T follicular helper cell (primary cell): Measurements from ENCODE around the gene PIEZO1.

Experiments used
- DNase-seq: peaks from one replicate; pipeline ENCODE4 v3.0.0-alpha.2; 2020; ENCODE audit warnings: low read depth

PIEZO1 gene

GRCh38 chr16:88754109-88754911, 30.7 kb downstream of the PIEZO1 start:
- DNase-seq, result no peak

- DNase-seq, result no peak
These were observed 31.4 kb downstream of the PIEZO1 start for GRCh38 chr16:88753602-88754001.

- DNase-seq, result no peak
These were observed 31.8 kb downstream of the PIEZO1 start for GRCh38 chr16:88753191-88753590.

GRCh38 chr16:88752386-88753002, 32.5 kb downstream of the PIEZO1 start:
- DNase-seq, result no peak

GRCh38 chr16:88750854-88751253, 34.2 kb downstream of the PIEZO1 start:
- DNase-seq, result no peak

DNA sequence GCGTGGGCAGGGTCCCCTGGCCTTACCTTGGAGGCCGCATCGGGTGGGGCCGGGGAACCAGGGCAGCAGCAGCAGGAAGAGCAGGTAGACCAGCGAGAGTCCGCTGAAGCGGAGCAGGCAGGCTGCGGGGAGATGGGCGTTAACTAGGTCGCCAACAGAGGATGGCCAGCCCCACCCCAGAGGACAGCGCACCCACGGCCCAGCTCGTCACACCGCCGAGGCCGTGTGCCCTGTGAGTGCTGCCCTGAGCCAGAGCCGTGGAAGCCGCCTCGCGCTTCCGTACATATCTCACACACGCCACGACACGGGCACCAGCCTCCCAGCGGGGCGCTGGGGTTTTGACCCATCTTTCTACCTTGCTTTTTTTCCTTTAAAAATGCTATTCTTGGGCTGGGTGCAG, 35.7 kb downstream of the PIEZO1 start:
- no peak for DNase-seq

DNA sequence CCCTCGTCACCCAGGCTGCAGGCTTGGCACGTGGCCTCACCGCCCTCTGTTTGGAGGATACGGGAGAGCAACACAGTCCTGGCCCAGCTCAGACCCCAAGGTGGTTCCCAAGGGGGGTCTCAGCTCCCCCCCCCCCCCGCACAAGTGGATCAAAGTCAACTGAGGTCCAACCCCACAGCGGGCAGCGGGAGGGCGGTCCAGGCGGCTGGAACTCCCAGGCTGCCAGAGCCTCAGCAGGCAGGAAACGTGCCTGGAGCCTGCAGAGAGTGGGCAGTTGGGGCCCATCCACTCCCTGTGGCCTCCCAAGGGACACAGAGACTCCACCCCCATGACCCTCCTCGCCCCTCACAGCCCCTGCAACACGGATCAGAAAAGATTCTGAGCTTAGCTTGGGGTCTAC, 36.7 kb downstream of the PIEZO1 start:
- DNase-seq, result no peak

DNA sequence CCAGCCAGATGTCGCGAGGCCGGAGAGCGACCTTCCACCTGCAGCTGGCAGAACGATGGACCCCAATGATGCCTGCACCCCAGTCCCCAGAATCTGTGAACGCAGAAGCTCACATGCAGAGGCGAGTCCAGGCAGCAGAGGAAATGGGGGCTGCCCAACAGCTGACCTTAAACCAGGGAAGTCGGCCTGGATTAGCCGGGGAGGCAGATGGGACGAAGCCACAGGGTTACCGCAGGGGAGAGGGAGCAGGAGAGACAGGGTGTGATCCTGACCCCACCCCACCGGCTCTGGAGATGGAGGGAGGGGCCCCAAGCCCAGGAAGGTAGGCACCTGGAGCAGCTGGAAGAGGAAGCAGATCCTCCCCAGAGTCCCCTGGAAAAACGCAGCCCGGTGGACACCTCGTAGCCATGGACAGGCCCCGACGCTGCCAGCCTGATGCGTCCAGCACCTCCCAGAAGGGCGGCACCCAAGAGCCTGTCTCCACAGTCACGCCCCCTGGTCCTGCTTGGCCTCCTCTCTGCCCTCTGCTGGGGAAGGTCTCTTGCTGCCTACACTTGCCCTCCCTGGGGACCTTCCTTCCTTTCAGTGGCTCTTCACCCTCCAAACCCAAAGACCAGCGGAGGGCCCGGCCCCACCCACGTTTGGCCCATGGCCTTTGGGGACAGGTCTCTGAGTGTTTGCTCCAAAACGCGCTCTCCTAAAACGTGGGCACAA, 37.3 kb downstream of the PIEZO1 start:
- no peak for DNase-seq

- DNase-seq, result no peak
These were observed 38.5 kb downstream of the PIEZO1 start for GRCh38 chr16:88746506-88746905.

DNA sequence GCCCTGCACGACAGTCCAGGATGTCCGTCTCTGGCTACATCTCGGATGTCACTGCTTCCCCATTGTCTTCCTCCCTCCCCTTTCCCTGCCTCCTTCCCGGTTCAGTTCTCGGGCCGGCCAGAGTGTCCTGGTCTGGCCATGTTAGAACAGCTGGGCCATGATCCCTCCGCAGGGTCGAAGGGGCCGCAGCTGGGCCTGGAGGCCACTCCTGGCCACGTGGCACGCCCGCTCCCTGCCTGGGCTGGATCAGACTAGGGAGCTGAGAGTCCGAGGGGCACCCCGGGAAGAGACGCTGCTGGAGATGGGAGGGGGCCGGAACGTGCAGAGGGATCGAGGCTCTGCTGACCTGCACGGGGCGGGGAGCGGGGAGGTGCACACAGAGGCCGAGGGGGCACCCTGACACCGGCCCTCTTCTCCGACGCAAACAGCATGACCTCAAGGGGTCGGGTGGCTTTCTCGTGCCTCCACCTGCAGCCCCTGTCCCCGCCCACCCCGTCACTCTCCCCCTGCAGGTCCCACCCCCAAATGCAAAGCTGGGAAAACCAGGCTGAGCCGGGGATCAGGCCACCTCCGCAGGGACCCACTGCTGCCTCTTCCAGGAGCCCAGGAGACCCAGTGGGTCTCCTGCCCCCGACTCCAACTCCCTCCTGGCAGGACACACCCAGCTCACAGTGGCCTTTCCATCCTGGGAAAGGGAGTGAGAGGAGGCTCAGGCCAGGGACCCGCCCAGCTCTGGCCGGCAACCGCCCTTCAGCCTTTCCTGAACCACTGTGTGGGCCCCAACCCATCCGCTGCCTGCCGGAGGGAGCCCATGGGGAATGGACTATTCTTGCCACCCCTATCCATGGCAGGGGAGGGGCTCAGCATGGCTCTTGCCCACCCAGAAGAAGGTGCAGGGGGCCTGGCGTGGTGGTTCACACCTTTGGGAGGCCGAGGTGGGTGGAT, 40.2 kb downstream of the PIEZO1 start:
- DNase-seq, result no peak

- DNase-seq, result peak; percentile 65
These were observed 41.1 kb downstream of the PIEZO1 start for GRCh38 chr16:88743693-88744576.

DNA sequence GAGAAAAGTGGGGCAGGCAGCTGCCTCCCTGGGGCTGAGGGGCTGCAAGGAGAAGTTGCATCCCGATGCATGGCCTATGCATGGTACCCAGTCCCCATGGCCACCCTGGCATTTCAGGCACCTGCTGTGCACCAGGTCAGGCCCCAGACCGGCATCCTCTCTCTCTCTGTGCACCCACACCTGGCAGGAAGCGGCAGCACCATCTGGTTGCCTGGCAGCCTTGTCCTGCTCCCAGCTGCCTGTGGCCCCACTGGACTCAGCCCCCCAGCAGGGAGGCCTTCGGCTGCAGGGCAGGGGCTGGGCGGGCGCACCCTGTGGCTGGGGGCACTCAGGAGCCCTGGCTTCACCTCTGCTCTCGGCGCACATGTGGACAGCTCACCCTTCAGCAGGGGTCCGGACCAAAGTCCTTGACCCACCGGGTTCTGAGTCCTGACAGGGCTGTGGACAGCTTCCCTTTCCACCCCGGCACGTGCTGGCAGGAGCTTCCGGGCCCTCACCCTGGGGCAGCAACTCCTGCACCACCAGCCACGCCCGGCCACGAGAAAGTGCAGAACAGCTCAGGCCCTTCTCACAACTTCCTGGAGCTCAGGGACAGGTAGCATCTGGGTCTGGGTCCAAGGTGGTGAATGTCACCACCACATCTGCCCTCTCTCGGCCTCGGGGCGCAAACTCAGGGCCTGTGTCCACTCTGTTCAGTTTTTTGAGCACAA, 42.0 kb downstream of the PIEZO1 start:
- no peak for DNase-seq

GRCh38 chr16:88741368-88741767, 43.7 kb downstream of the PIEZO1 start:
- DNase-seq, result no peak

DNA sequence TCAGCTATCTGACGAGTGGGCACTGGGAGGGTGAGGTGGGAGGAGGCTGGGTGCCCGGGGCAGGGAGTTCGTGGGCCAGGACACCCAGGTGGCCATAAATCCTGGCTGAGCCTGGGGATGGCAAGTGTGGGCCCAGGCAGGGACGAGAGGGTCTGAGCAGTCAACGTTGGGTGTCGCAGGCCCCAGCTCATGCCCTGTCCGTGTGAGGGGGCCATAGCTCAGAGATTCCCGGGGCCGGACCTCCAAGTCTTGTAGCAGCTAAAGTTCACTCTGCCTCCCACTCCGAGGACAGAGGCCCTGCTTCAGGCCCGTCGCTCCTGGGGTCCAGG, 44.3 kb downstream of the PIEZO1 start:
- no peak for DNase-seq

GRCh38 chr16:88739977-88740726, 44.9 kb downstream of the PIEZO1 start:
- DNase-seq, result no peak

DNA sequence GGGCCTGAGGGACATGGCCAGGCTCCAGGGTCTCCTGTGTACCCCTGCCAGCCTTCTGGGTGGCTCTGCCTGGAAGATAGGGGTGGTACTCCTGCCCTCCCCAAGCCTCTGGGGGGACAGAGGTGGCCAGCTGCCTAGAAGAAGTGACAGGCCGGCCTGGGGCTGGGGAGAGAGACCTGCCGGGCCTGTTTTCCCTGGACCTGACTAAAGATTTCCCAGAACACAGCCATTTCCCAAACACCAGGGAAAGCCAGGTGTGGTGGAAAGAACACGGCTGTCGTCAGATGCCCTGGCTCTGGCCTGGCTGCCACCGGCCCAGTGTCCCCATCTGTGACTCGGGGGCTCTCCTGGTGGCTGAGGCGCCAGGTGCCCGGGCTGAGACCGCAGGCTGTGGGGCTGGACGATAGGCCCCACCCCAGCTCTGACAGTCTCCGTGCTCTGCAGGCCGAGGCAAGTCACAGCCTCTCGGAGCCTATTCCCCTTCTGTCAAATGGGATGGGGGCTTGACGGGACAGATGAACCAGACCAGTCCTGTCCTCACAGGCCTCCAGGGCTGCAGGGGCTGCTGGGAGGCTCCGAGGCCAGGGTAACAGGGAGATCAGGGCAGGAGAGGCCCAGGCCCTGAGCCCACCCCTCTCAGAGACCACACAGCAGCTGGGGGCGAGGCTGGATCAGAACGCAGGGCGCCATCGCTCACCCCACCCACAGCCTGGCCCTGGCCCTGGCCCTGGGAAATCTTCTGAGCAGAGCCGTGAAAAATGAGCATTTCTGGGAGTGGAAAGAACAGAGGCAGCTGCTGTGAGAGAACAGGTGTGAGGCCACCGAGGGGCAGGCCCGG, 45.7 kb downstream of the PIEZO1 start:
- no peak for DNase-seq

DNA sequence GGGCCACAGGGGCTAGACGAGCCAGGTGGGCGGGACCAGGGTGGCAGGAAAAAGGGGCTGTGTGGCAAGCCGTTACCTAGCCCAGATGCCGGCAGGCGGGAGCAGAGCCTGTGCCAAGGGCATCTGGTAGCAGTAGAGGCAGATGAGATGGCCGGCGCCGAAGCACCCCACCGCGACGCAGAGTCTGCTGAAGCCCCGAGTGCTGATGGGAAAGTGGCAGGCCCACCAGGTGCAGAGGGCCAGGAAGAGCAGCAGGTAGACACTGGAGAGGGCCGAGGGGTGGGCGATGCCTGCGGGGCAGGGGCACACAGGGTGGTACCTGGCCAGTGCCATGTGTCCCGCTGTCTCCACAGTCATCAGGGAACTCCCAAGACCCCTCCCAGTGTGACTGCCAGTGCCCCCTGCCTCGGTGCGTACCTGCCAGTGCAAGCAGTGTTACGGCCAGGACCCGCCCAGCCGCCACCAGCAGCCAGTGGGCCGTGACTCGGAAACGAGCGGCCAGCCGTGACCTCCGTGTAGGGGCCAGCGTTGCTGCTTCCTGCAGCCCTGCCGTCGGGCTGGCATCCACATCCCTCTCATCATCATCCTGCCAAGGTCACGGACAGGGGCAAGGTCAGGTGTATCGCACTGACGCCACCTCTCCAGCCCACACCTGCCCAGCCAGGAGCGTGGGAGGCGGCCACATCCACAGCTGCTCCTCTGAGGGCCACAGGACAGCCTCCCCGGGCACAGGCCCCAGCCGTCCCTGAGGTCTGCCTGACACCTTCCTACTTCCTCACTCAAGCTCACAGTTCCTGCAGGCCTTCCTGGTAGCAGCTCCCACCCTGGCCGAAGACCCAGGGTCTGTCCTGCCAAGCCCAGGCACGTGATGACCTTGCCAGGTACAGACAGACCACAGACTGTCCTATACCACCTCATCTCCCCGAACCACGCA, 46.6 kb downstream of the PIEZO1 start:
- no peak for DNase-seq
